GM13976 (cell line): ENCODE measurements around the gene ZNF337.
"Not testable (repeated sequence)": the region's sequence is repeated elsewhere in the genome, so short reads cannot be mapped to it uniquely, and the experiment has no call there.

ENCODE experiments used
- DNase-seq: peaks from one replicate; pipeline ENCODE4 v3.0.0; 2012; ENCODE audit warnings: low spot score
- CTCF ChIP-seq: IDR thresholded peaks from 2 replicates; pipeline ENCODE4 v1.5.1; 2012; ENCODE audit warnings: borderline replicate concordance, mild to moderate bottlenecking; ENCODE audit not compliant: insufficient read depth; ENCODE audit errors: extremely low read depth, missing control alignments, control extremely low read depth
- in situ Hi-C: fragments of 300-500 bp; cut with MboI; formaldehyde crosslinking; loops from one replicate; pipeline ENCODE4 v1.12.0; 2022; ENCODE audit warnings: low sequenced_read_pairs, mixed read lengths, inconsistent platforms; ENCODE audit not compliant: unreplicated experiment

ZNF337 gene

GRCh38 chr20:25707695-25708094 is 11.0 kb upstream of the ZNF337 start:
- DNase-seq, result no peak
- TF ChIP-seq CTCF, result no peak
- in situ Hi-C loops, result no loop called here

GRCh38 chr20:25706793-25707192 is 10.1 kb upstream of the ZNF337 start:
- TF ChIP-seq CTCF, result no peak
- in situ Hi-C loops, result no loop called here
- no peak for DNase-seq

- no peak for TF ChIP-seq CTCF
- DNase-seq, result no peak
- in situ Hi-C loops, result no loop called here
Measured at GRCh38 chr20:25705830-25706351, 9.2 kb upstream of the ZNF337 start.

- DNase-seq, in situ Hi-C loops: not testable (repeated sequence)
Measured at GRCh38 chr20:25704303-25704702, 7.7 kb upstream of the ZNF337 start.

- DNase-seq, in situ Hi-C loops: not testable (repeated sequence)
Measured at GRCh38 chr20:25700835-25701234, 4.2 kb upstream of the ZNF337 start.

DNA sequence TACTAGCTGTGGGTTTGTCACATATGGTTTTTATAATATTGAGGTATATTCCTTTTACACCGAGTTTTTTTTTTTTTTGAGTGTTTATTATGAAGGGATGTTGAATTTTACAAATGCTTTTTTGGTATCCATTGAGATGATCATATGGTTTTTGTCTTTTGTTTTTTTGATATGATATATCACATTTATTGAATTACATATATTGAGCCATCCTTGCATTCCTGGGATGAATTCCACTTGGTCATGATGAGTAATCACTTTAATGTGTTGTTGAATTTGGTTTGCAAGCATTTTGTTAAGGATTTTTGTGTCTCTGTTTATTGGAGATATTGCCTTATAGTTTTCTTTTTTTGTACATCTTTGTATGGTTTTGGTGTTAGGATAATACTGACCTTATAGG is 3.3 kb upstream of the ZNF337 start:
- no peak for TF ChIP-seq CTCF
- DNase-seq, result no peak
- in situ Hi-C loops, result loop anchor here (25.0 kb wide), 1 partner anchor 162 kb away; no protein-coding TSS in a partner anchor

DNA sequence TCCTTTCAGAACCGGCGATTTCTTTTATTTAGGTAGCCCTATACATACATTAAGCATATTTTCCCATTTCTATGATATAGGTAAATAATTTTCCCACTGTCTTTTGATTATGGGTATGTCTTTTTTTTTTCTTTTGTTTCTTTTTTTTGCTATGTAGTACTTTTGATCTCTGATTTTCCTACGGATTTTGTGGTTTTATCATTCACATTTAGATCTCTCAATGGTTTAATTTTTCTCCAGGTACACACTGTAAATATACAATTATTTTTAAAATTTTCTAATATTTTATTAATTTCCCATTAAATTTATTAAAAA is 436 bp upstream of the ZNF337 start:
- no peak for DNase-seq
- in situ Hi-C loops, result loop anchor here (25.0 kb wide), 1 partner anchor 165 kb away; no protein-coding TSS in a partner anchor

More for the DNA sequence above, 436 bp upstream of the ZNF337 start:
- TF ChIP-seq CTCF, result no peak
